Activated CD4-positive, alpha-beta T cell treated with anti-CD3 and anti-CD28 coated beads for 36 hours (primary cell): ENCODE data around the gene POPDC3. TPM values are rescaled to one million over a fixed set of nuclear protein-coding genes. Genes with fewer than 3 reads are reported as not detected.

ENCODE experiments used
- ATAC-seq: fragments of 200-7000 bp; cut with Tn5 transposase; one replicate; pipeline ENCODE4 v1.10.0; 2021; ENCODE audit warnings: mild to moderate bottlenecking, moderate library complexity
- CTCF ChIA-PET: fragments of 350-600 bp; sonication (Branson Sonifier 250); formaldehyde crosslinking; loops from one replicate; lab custom pipeline; 2021; ENCODE audit warnings: antibody characterized with exemption; lab: Charles Lee
- POLR2A ChIA-PET: fragments of 350-600 bp; sonication (Branson Sonifier 250); formaldehyde crosslinking; loops from one replicate; lab custom pipeline; 2021; ENCODE audit warnings: antibody characterized with exemption, inconsistent platforms; lab: Charles Lee
- DNase-seq: peaks from one replicate; pipeline ENCODE4 v3.0.0-alpha.2; 2020
- H3K27ac Mint-ChIP-seq: one replicate; pipeline ENCODE4 v1.8.0; 2021; ENCODE audit warnings: mixed read lengths
- H3K27me3 Mint-ChIP-seq: one replicate; pipeline ENCODE4 v1.8.0; 2021; ENCODE audit warnings: mixed read lengths
- H3K36me3 Mint-ChIP-seq: one replicate; pipeline ENCODE4 v1.8.0; 2021; ENCODE audit warnings: low read depth, mixed read lengths
- H3K4me1 Mint-ChIP-seq: one replicate; pipeline ENCODE4 v1.8.0; 2021; ENCODE audit warnings: mixed read lengths
- H3K4me3 Mint-ChIP-seq: one replicate; pipeline ENCODE4 v1.8.0; 2021; ENCODE audit warnings: mild to moderate bottlenecking, moderate library complexity, mixed read lengths
- H3K9me3 Mint-ChIP-seq: one replicate; pipeline ENCODE4 v1.8.0; 2021; ENCODE audit warnings: low read depth, mixed read lengths
- intact Hi-C, 2 experiments: fragments of 100-400 bp; cut with DNase I in 1 of 2; cut with micrococcal nuclease in 1 of 2; formaldehyde crosslinking; loops; one replicate each; pipeline versions ENCODE4 v1.14.2 to v1.15.1; 2022 to 2024; cut with DNase I, micrococcal nuclease
- total RNA-seq, 2 experiments: library from RNA; stranded (reverse); gene quantifications; one replicate each; pipeline ENCODE4 v1.2.3, GENCODE V29; 2021

The POPDC3 gene
- total RNA-seq, 2 experiments from 2014 or later = not detected

DNA sequence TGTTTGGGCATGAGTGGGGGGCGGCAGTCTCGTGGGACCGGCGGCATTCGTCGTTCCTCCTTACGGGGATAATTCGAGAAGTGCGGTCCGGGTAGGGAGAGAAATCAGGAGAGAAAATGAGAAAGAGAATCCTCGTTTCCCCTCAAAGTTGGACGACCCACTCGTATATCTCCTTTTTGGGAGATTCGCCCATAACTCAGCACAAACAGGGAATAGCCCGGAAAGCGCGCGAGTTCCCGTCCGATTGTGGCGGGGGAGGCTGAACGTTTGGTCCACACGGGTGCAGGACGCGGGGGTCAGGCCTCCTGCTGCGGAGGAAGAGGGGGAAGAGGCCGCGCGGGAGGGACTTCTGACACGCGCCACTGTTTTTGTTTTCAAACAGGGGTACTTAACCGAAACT is 42.4 kb downstream of the POPDC3 start:
- intact Hi-C loops = loop anchor here in 1 of 2 experiments (2.0 kb wide), 1 partner anchor 265 kb away; the partner anchor contains the start of gene PREP
- POLR2A ChIA-PET = no interaction called here
- no peaks in the 10 kb centered on the region for H3K9me3 Mint-ChIP-seq
- peaks cover 49% of the 10 kb centered on the region for H3K27me3 Mint-ChIP-seq
- no peak for ATAC-seq
- H3K27ac Mint-ChIP-seq = no peak overlapping the region
- peaks cover 7% of the 10 kb centered on the region for H3K4me1 Mint-ChIP-seq
- DNase-seq = no peak
- H3K36me3 Mint-ChIP-seq = no peaks in the 10 kb centered on the region
- CTCF ChIA-PET = interaction anchor here (1.4 kb wide), 1 partner anchor 49 kb away, joined by 3 read pairs; no protein-coding TSS in a partner anchor
- peak overlapping the region; percentile 60 for H3K4me3 Mint-ChIP-seq

DNA sequence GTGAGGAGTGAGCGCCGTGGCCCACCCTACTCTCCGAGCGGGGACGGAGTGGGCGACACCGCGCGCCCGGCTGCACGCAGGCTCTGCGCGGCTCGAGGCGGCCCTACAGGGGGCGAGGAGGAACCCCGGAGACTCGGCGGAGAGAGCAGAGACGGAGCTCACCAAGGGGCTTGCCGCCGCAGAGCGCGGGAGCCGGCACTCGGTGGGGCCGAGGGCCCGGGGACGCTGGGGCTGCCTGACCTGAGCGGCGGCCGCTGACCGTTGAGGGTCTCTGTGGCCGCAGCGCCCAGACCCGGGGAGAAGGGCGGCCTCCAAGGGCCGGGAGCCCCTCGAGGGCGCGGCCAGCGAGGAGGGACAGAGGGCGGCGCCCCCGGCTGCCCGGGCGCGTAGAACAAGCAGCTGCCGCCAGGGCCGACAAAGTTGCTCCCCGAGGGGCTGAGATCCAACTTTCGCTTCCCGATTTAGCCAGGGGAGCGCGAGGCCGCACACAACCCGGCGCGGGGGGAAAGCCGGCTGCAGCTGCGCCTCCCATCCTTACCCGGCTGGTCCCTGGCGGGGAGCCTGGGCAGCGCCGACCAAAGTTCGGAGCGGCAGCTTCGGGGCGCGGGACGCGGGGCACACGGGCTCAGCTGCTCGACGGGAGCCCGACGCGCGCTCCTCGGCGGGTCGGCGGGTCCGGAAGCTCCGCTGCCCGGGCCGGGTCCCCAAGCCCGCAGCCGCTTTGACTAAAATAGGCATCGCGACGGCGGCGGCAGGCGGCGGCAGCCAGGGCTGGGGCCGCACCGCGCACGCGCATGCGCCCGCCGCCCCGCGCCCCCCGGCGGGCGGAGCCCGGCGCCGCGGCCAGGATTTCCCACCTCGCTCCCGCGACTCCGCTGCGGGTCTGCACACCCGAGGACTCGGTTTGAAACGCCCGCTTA is 43.1 kb downstream of the POPDC3 start:
- ChIA-PET POLR2A (no interaction called here), CTCF (interaction anchor here (1.4 kb wide), 1 partner anchor 49 kb away, joined by 3 read pairs; no protein-coding TSS in a partner anchor)
- no peaks in the 10 kb centered on the region for H3K9me3 Mint-ChIP-seq
- DNase-seq (peak; percentile 47), ATAC-seq (peak; percentile 73)
- peaks cover 7% of the 10 kb centered on the region for H3K4me1 Mint-ChIP-seq
- peak overlapping the region; percentile 60 for H3K4me3 Mint-ChIP-seq
- peaks cover 49% of the 10 kb centered on the region for H3K27me3 Mint-ChIP-seq
- intact Hi-C loops = loop anchor here in 1 of 2 experiments (2.0 kb wide), 1 partner anchor 266 kb away; the partner anchor contains the start of gene PREP
- H3K27ac Mint-ChIP-seq = no peak overlapping the region
- no peaks in the 10 kb centered on the region for H3K36me3 Mint-ChIP-seq

DNA sequence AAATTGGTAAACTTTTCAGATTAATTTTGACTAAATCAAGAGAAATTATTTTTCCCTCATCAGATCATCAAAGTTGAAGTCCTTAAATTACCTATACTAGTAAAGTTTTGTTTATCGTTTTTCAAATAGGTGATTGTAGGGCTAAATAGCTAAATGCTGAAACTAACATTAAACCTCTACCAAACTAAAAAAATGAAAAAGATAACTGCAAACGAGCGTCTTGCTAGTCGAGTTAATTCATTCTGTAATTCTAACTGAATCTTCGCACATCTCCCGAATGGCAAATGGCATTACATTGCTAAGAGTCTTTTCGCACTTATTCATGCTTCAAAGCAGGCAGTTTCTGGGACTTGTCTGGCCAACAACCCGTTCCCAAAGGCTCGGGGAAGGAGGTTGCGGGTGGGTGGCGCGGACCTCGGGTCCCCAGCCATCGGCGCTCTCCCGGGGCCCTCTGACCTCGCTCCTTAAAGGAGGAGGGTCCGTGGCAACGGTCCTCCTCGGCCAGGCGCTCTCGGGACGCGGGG is 43.8 kb downstream of the POPDC3 start:
- Mint-ChIP-seq H3K4me1 (peaks cover 7% of the 10 kb centered on the region), H3K27me3 (peaks cover 47% of the 10 kb centered on the region), H3K4me3 (peak overlapping the region; percentile 15), H3K36me3 (no peaks in the 10 kb centered on the region), H3K27ac (no peak overlapping the region), H3K9me3 (no peaks in the 10 kb centered on the region)
- CTCF ChIA-PET = interaction anchor here (1.4 kb wide), 1 partner anchor 48 kb away, joined by 3 read pairs; no protein-coding TSS in a partner anchor
- POLR2A ChIA-PET = no interaction called here
- ATAC-seq (no peak), DNase-seq (no peak)
- intact Hi-C loops = loop anchor here in 1 of 2 experiments (2.0 kb wide), 1 partner anchor 267 kb away; the partner anchor contains the start of gene PREP

DNA sequence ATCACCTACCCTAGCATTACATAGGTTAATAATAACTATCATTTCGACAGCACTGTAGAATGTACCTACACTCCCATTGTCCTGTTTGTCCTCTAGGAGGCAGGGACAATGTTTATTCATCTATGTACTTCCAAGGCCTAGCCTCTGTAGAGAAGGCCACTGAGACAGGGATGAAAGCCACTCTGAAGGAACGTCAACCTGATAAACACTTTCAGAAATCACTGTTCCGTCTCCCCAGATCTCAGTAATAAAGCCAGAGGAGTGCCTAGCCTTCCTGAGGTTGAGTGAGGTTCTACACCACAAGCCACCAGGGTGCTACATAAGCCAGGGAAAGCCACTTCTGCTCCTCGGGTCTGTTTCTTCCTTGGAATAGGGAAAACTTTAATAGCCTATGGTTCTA is 44.8 kb downstream of the POPDC3 start:
- DNase-seq = no peak
- intact Hi-C loops = no loop called here
- Mint-ChIP-seq H3K36me3 (no peaks in the 10 kb centered on the region), H3K27ac (no peak overlapping the region), H3K27me3 (peaks cover 41% of the 10 kb centered on the region), H3K9me3 (no peaks in the 10 kb centered on the region), H3K4me3 (no peak overlapping the region), H3K4me1 (peaks cover 7% of the 10 kb centered on the region)
- POLR2A ChIA-PET = no interaction called here
- ATAC-seq = no peak
- CTCF ChIA-PET = no interaction called here

DNA sequence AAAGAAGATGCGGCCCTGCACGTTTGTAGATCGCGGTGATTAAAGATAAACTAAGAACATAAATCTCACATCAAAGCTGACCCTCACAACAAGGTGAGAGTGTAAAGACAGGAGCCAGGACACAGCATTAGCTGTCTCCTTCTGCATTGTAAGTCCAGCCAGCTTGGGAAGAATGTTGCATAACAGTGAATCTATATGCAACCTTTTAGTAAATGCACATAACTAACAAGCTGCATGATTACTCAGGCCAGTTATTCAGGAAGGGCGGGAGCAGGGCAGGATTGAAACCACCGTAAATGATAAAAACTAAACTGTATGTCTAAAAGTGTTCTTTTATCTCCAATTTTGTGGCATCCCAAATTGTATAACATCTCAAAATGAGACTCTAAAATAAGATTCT is 57.1 kb downstream of the POPDC3 start:
- Mint-ChIP-seq H3K9me3 (no peaks in the 10 kb centered on the region), H3K4me1 (no peaks in the 10 kb centered on the region), H3K4me3 (no peak overlapping the region), H3K27me3 (peaks cover 8% of the 10 kb centered on the region), H3K36me3 (no peaks in the 10 kb centered on the region), H3K27ac (no peak overlapping the region)
- intact Hi-C loops = no loop called here
- POLR2A ChIA-PET = no interaction called here
- DNase-seq (no peak), ATAC-seq (no peak)
- CTCF ChIA-PET = no interaction called here

DNA sequence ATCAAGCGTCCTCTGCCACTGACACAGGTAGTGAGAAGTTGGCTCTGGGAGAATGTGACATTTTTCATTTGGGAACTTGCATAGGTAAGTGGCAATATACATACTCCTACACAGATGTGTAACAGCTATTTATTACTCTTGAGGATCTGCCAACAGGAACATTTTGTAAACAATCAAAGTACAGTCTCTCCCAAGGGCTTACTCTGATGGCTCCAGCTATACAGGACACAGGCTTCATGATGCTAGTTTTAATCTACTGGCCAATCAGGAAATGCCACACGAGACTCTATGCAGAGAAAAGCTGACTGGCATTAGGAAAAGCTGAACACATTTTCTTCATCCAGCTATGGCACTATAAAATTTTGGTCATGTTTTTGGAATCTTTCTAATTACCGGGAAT is 57.8 kb downstream of the POPDC3 start:
- Mint-ChIP-seq H3K4me3 (no peak overlapping the region), H3K27me3 (peaks cover 11% of the 10 kb centered on the region), H3K9me3 (no peaks in the 10 kb centered on the region), H3K27ac (no peak overlapping the region), H3K4me1 (no peaks in the 10 kb centered on the region), H3K36me3 (no peaks in the 10 kb centered on the region)
- intact Hi-C loops = no loop called here
- ATAC-seq (no peak), DNase-seq (no peak)
- ChIA-PET CTCF (interaction anchor here (1.0 kb wide), 1 partner anchor 281 kb away, joined by 3 read pairs; the partner anchor contains the start of gene PREP), POLR2A (no interaction called here)

DNA sequence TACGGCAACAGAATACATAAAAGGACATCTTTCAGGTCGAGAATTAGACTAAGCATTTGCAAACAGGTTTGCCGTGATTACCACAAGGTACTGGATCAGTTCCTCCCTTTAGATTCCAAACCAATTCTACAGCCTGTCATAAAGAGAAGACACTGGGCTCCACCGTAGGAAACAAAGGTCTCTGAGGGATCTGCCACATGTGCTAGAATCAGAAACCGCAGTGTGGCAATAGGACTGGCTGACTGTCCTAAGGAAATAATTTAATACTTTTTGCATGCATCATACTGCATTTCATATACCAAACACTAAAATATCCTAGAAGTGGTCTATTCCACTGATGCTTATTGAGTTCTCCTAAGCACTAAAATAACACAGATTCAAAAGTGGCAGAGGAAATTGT is 59.2 kb downstream of the POPDC3 start:
- CTCF ChIA-PET = no interaction called here
- no peaks in the 10 kb centered on the region for H3K4me1 Mint-ChIP-seq

DNA sequence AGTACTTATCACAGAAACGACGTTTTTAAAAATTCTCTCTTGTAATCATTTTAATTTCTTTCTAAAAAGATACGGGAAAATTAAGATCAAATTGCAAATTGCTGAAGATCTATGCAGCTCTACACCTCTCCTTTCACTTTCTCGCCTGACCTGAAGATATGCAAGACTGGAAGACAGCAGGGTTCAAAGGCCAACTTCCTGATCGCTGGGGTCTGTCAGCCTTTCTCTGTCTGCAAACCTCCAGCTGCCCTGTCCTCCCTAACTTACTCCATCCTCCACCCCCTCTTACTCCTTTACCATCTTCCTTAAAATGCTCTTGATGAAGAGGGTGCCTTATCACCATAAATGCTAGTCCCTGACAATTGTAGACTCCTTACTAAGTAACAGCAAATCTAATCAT is 63.7 kb downstream of the POPDC3 start:
- DNase-seq (no peak), ATAC-seq (no peak)
- H3K4me1 Mint-ChIP-seq = no peaks in the 10 kb centered on the region
- no peaks in the 10 kb centered on the region for H3K9me3 Mint-ChIP-seq
- no peak overlapping the region for H3K27ac Mint-ChIP-seq
- intact Hi-C loops = no loop called here
- ChIA-PET POLR2A (no interaction called here), CTCF (interaction anchor here (0.7 to 0.9 kb wide), 3 partner anchors 26 to 39 kb away, joined by 3 read pairs; no protein-coding TSS in a partner anchor)
- no peak overlapping the region for H3K4me3 Mint-ChIP-seq
- no peaks in the 10 kb centered on the region for H3K36me3 Mint-ChIP-seq
- peaks cover 16% of the 10 kb centered on the region for H3K27me3 Mint-ChIP-seq

More for the DNA sequence above, 59.2 kb downstream of the POPDC3 start:
- H3K9me3 Mint-ChIP-seq = no peaks in the 10 kb centered on the region
- intact Hi-C loops = no loop called here
- no peaks in the 10 kb centered on the region for H3K36me3 Mint-ChIP-seq
- no peak overlapping the region for H3K27ac Mint-ChIP-seq
- H3K27me3 Mint-ChIP-seq = peaks cover 15% of the 10 kb centered on the region
- ATAC-seq (no peak), DNase-seq (no peak)
- POLR2A ChIA-PET = no interaction called here
- no peak overlapping the region for H3K4me3 Mint-ChIP-seq

DNA sequence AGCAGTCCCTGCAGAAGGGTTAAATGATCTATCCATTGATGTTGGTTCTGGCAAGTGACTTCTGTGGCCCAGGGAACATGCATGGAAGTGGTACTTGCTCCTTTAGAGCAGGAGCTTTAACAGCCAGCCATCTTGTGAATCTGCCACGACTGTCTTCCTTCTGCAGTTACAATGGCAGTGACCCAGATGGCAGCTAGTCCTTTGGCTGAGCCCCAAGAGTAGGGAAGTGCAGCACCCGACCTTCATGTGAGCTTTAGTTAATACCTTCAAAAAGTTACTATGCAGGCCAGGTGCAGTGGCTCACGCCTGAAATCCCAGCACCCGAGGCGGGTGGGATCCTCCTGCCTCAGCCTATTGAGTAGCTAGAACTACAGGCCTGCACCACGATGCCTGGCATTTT is 66.4 kb downstream of the POPDC3 start:
- ChIA-PET POLR2A (no interaction called here), CTCF (interaction anchor here (1.1 kb wide), 1 partner anchor 26 kb away, joined by 4 read pairs; no protein-coding TSS in a partner anchor)
- ATAC-seq = no peak
- DNase-seq = no peak
- intact Hi-C loops = no loop called here
- H3K4me3 Mint-ChIP-seq = no peak overlapping the region
- H3K27me3 Mint-ChIP-seq = peaks cover 17% of the 10 kb centered on the region
- H3K27ac Mint-ChIP-seq = no peak overlapping the region
- no peaks in the 10 kb centered on the region for H3K4me1 Mint-ChIP-seq
- no peaks in the 10 kb centered on the region for H3K36me3 Mint-ChIP-seq
- no peaks in the 10 kb centered on the region for H3K9me3 Mint-ChIP-seq

DNA sequence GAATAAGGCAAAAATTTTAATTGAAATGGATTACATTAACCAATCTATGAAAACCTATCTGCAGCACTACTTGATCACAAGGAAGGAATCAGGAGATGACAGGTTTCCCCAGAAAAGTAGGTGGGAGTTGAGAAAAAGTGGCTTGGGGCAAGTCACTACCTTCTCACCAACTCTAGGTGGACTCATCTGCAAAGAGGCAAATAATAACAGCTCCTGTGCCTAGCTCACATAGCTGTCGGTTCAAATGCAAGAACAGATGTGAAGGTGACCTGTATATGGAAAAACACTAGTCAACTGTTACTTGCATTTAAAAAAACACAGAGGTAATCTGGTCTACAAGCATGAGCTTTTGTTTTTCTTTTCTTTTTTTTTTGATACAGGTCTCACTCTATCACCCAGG is 67.2 kb downstream of the POPDC3 start:
- H3K4me3 Mint-ChIP-seq = no peak overlapping the region
- ChIA-PET POLR2A (no interaction called here), CTCF (interaction anchor here (1.1 kb wide), 1 partner anchor 25 kb away, joined by 4 read pairs; no protein-coding TSS in a partner anchor)
- H3K4me1 Mint-ChIP-seq = no peaks in the 10 kb centered on the region
- no peaks in the 10 kb centered on the region for H3K36me3 Mint-ChIP-seq
- DNase-seq = no peak
- H3K27me3 Mint-ChIP-seq = peaks cover 18% of the 10 kb centered on the region
- intact Hi-C loops = no loop called here
- ATAC-seq = no peak
- H3K9me3 Mint-ChIP-seq = no peaks in the 10 kb centered on the region
- no peak overlapping the region for H3K27ac Mint-ChIP-seq

DNA sequence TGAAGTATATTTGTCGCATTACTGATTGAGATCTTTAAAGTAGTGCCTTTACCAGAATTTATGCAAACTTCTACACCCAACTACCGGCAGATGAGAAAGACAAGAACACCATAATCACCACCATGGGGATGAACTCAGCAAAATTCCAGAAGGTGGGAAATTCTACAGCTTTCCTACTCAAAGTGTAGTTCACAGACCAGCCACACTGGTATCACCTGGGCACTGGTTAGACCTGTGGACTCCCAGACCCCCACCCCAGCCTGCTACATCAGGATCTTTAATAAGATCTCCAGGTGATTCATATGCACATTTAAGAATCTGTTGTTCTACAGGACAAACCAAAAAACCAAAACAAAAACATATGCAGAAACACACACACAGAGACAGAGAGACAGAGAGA is 67.9 kb downstream of the POPDC3 start:
- Mint-ChIP-seq H3K36me3 (no peaks in the 10 kb centered on the region), H3K4me1 (no peaks in the 10 kb centered on the region), H3K9me3 (no peaks in the 10 kb centered on the region), H3K27ac (no peak overlapping the region), H3K4me3 (no peak overlapping the region), H3K27me3 (peaks cover 16% of the 10 kb centered on the region)
- ATAC-seq = no peak
- POLR2A ChIA-PET = no interaction called here
- intact Hi-C loops = no loop called here
- no peak for DNase-seq
- CTCF ChIA-PET = no interaction called here
